HG02623 (cell line): Measurements from ENCODE around the gene LMTK2.
"Not testable (repeated sequence)": the region's sequence is repeated elsewhere in the genome, so short reads cannot be mapped to it uniquely, and the experiment has no call there.

ENCODE experiments used
- ATAC-seq: cut with Tn5 transposase; IDR thresholded peaks from one replicate; pipeline ENCODE4 v1.9.1; 2021; ENCODE audit warnings: moderate library complexity; ENCODE audit not compliant: unreplicated experiment

LMTK2 gene

DNA sequence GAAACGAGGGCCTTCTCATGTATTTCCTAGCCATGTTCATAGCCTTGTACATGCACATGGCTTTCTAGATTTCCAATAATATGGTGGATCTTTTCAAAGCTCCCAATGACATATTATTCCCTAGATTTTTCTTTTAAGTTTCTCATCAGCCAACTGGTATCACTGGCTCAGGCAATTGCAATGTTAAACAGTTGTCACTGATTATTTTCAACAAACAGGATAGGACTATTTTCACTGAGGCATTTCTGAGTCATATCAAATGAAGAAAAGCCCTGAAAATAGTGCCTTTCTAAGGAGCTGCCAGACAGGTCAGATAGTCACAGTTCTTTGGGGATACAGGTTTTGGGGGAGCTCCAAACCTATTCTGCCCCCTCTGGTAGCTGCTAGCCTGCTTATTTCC is 4.5 kb upstream of the LMTK2 start:
- no peak for ATAC-seq

DNA sequence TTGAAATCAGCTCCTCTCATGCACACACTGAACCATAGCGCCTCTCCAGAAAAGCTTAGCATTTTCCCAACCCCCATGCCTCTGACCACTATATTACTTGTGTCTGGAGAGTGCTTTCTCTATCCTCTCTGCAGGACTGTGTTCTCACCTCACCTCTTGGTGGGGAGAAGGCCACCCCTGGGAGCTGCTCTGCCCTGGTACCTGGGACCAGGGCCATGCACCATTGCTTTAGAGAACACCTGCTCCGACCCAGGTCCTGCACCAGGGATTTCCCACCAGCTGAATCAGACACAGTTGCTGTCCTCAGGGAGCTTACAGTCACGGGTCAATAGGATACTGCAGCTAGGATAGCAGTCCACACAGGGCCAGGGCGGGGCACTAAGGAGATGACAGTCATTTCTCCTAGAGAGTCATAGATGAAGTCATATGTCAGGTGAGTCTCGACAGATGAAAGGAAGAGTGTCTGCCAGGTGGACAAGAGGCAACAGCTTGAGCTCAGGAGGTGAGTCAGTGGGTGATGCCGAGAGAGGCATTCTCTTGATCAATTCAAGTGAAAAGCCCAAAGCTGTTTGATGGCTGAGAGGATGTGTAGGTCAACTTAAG is 619 bp upstream of the LMTK2 start:
- ATAC-seq = no peak

DNA sequence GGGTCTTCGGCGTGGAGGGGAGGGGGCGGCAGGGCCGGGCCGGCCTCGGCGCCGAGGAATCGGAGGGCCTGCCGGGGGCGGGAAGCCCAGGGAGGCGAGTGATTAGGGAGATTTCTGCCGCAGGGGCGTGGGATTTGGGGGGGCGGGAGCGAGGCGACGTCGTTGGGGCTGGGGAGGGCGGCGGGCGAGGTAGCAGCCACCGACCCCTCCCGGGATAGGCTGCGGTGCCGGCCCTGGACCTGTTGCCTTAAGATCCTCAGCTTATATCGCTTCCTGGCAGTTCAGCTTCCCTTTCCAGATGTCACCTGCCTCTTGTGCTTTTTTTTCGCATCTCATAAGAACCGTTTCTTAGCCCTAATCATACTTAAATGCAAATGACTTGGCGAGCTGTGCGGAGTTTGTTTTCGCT is 655 bp downstream of the LMTK2 start:
- ATAC-seq = no peak

DNA sequence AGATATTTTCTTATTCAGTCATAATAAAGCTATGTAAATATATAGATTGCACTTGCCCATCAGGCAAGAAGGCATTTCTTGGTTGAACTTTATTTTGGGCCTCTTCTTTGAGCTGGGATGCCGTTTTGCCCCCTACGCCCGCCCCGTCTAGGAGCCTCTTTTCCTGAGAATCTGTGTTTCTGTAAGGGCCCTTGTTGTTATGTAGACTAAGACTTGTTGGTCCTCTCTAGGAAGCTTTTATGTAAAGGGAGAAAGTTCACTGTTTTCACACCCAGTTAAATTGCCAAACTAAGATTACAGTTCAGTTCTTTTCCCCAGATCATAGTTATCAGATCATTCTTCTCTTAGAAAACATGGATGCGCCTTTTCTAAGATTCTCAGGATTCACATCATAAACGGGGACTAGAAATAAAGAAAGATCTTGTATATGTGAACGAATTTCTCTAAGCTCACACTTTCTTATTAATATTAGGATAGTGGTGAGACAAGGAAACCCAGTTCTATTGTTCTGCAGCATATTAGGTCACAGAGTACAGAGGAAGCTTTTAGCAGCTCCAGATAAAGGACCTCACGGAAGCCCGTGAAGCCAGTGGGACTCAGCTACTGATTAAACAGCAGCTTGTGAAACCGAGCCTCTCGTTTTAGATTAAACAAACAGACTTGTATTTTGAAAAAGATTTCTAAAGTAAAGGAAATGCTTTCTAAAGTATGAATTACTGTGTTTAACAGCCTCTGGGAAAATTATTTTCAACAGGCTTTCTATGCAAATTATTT is 3.8 kb downstream of the LMTK2 start:
- no peak for ATAC-seq

DNA sequence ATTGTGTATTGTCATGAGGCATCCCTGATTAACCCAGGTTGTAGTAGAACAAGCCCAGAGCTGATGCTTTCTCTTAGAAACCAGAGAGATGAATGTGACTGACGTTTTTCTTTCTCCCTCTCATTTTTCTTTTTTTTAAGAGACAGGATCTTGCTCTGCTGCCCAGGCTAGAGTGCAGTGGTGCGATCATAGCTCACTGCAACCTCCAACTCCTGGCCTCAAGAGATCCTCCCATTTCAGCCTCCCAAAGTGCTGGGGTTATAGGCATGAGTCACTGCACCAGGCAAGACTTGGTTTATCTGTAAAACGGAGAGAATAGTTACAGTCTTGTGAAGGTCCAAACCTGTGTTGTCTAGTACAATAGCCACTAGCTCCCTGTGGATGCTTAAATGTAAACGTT is 5.4 kb downstream of the LMTK2 start:
- no peak for ATAC-seq

DNA sequence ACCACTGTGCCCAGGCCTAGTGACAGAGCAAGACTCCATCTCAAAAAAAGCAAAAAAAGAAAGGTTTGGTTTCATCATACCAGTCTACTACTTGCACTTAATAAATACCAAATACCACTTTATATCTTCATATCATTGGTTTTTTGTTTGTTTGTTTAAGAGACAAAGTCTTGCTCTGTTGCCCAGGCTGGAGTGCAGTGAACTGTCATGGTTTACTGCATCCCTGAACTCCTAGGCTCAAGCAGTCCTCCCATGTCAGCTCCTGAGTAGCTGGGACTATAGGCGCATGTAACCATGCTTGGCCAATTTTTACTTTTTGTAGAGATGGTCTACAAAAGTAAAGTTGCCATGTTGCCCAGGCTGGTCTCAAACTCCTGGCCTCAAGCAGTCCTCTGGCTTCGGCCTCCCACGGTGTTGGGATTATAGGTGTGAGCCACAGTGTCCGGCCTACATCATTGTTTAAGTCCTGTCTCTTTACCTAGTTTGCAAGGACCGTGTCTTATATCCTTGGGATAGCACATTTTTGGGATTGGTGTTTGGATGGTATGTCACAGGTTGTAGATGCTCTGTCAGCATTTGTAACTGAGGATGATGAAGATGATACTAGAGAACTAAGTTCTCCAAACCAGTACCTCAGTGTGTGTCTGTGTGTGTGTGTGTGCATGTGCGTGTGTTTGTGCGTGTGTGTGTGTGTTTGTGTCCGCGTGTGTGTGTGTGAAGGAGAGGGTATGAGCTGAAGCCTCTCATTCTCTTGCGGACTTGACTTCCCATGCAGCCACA is 9.3 kb downstream of the LMTK2 start:
- ATAC-seq = no peak

DNA sequence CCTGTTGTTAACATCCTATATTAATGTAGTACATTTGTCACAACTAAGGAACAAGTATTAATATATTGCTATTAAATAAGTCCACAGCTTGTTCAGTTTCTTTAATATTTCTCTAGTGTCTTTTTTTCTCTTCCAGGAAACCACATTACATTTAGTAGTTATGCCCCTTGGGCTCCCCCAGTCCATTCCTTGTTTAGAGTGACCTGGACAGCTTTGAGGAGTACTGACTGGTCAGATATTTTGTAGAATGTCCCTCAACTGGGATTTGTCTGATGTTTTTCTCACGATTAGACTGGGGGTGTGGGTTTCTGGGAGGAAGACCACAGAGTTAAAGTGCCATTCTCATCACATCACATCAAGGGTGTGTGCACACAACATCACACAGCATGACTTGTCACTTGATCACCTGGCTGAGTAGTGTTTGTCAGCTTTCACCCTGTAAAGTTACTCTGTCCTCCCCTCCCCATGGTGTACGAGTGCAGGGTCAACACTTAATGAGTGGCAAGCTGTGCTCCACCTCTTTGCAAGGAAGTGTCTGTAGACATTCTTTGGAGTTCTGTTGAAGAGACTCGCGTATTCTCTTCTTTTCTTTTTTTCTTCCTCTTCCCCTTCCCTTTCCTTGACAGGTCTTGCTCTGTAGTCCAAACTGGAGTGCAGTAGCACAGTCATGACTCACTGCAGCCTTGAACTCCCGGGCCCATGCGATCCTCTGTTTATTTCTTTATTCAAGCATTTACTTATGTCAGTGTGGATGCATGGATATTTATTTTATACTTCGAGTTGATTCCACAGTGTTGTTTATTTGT is 10.2 kb downstream of the LMTK2 start:
- no peak for ATAC-seq

DNA sequence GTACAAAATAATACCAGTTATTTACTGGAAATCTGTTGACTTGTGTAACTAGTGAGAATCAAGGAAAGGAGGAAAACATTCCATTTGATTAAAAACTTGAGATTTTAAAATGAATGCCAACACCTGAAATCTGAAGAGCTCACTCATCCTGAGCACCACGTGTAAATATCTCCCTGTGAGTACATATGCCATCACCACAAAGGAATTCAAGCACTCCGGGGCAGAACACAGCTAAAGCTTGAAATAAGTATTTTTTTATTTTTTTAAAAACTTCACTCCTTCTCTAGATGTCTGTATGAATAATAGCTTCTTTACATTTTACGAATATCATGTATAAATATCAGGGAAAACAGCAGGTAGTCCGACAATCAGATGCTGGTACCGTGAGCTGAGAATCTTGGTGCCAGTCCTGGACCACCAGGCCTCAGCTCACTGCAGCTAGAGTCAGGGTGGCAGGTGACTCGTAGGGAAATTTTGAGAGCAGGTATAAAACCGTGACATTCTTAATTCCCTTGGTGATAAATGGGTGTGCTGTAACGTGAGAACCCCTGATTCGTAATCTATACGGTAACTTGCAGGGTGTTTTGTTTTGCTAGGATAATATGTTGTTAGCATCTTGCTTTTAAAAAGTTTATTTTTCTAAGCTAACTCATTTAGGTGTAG is 12.7 kb downstream of the LMTK2 start:
- no peak for ATAC-seq

DNA sequence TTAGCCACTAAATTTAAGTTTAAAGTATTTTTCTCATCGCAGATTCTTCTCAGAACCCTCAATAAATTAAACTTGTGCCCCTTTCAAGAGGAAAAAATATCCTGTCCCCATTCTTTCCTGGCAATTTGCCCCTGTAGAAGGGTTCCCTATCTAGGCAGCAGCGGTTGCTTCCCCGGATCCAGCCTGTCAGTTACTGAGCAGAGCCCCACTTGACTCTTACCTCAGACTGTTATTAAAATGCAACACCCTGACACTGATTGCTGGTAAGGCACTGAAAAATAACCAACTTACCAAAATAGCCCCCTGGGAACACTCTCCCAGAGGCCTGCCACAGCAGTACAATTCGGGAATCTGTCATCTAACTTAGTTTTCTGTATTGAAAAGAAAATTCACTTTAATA is 13.9 kb downstream of the LMTK2 start:
- ATAC-seq = no peak

DNA sequence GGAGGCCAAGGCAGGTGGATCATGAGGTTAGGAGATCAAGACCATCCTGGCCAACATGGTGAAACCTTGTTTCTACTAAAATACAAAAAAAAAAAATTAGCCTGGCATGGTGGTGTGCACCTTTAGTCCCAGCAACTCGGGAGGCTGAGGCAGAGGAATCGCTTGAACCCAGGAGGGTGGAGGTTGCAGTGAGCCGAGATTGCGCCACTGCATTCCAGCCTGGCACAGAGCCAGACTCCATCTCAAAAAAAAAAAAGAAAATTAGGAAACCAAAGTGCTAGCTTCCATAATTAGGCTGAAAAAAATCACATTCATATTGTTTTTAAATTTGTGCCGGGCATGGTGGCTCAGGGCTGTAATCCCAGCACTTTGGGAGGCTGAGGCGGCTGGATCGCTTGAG is 14.7 kb downstream of the LMTK2 start:
- ATAC-seq = not testable (repeated sequence)

DNA sequence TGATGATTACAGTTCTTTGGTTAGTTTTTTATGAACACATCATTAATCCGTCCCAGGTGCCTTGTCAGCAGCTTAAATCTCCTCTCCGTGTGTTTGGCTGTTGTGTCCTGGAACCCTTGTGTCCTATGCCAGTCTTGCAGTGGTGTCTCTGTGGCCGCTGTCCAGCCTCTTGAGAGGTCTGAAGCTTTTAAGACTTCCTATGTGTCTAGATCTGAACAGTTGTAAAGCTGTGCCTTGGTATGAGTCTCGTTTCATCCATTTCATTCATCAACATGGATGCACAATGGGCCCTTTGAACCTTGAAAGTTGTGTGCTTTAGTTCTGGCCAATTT is 16.7 kb downstream of the LMTK2 start:
- ATAC-seq = no peak

DNA sequence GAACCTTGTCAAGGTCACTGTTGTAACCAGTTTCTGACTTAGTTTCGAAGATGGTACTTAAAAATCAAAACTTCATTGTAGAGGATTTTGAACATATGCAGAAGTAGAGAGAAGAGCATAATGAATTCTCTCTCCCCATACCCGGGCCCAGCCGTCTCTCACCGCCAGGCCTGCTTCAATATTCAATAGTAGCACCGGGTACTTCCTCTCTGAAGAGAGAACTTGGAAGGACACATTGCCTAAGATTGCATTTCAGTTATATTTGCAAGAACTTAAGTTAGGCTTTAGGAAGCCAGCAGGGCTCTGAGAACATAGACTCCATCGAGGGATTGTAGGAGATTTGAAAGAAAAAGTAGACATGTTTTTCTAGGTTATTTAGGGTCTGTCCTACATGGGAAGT is 19.1 kb downstream of the LMTK2 start:
- ATAC-seq = no peak

DNA sequence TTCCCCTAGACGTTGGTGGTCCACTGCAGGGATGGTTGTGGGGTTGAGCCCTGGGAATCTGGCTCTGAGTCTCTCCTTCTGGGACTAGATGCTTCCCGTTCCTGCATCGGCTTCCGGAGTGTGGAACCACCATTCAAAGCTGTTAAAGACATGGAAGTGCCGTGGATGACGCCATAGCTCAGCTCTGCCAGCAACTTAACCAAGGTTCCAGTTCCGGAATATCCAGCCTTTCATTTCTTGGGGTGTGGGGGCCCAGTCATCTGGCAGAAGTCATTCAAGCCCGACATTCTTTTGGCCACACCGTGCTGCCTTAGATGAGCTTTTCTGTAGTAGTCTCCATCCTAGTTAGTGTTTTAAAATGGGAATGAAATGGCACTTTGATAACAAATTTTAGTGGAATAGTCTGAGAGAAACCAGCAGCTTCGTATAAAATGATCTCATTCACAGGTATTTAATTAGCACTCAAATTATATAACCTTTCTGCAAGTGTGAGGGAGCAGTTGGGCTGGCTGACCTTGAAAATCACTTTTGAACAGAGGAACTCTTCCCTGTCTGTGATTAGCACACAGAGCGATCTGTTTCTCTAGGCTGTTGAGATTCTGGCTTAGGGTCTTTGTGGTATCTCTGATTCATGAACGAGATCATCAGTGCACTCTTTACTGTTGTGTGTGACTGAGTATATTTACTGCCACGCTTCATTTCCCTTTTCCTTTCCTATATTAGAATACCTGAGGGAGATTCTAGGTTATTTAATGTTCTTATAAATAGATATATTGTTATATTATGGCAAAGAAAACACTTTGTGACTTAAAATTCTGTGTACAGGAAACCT is 19.9 kb downstream of the LMTK2 start:
- no peak for ATAC-seq

DNA sequence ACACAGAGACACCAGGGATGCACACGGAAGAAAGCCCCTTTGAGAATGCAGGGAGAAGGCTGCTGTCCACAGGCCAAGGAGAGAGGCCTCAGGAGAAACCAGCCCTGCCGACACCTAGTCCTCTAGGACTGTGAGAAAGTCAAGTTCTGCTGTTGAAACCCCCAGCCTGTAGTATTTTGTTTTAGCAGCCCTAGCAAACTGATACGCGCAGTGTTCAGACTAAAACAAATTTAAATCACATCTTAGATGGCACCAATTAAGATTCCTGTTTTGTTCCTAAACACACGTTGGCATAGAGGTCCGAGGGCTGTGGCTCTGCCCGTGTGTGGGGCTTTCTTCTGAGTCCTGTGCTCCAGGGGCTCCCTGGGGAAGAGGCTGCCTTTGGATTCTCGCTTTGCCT is 21.7 kb downstream of the LMTK2 start:
- no peak for ATAC-seq

DNA sequence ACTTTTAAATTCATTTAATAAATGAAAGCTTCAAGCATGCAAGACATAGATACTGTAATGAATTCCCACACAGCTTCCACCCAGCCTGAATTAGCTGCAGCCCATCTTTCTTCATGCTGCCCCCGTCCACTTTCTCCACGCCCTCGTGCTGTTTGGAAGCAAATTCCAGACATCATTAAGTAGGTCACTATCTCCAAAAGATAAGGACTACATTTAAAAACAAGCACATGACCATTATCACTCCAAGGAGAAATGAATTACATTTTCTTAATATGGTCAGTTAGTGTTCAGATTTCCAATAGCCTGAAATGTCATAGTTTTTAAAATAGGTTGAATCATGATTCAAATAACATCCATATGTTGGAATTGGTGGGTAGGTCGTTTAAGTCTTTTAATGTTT is 24.3 kb downstream of the LMTK2 start:
- ATAC-seq = no peak

DNA sequence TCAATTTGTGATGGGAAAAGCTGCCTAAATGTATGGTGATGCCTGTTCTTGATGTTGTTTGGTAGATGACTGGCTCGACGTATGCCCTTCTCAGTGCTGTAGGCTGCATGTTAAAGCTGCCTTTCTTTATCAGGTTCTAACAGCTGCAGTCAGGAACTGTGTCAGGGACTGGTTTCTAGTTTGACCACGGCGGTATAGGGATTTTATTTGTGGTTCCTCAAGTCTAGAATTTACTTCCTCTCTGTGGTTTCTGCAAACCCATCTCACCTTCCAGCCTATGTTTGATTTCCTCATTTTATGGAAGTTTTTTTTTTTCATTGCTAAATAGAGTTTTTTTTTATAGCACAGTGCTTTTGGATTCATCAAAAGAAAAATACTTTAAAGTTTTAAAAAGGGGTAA is 26.5 kb downstream of the LMTK2 start:
- ATAC-seq = peak; percentile 75

DNA sequence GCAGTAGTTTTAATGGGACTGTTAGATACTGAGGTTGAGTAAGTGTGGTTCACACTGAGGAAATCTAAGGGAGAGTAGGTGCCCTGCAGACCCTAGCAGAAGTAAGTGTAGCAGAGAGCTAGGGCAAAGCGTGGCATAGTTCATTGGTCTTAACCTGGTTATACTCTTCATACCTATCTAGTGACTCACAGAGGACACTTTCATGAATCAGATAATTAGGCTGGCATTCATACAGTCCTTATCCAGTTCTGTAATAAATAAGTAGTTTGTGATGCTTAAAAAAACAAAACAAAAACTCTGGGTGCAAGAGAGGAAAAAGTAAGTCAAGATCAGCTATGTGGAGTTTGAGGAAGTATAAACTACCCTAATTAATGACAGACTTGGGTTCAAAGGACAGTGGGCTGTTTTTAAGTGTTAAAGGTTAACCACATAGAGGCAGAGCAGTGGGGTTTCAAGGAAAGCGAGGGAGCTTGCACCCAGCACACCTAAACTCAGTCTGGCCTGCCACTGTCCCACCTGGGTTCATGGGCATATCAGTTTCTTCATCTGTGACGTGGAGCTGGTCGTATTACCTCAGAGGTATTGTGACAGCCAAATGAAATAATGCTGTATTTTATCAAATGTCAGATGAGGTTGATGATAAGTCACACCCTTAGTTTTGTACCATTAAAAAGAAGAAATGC is 27.1 kb downstream of the LMTK2 start:
- ATAC-seq = peak; percentile 11

DNA sequence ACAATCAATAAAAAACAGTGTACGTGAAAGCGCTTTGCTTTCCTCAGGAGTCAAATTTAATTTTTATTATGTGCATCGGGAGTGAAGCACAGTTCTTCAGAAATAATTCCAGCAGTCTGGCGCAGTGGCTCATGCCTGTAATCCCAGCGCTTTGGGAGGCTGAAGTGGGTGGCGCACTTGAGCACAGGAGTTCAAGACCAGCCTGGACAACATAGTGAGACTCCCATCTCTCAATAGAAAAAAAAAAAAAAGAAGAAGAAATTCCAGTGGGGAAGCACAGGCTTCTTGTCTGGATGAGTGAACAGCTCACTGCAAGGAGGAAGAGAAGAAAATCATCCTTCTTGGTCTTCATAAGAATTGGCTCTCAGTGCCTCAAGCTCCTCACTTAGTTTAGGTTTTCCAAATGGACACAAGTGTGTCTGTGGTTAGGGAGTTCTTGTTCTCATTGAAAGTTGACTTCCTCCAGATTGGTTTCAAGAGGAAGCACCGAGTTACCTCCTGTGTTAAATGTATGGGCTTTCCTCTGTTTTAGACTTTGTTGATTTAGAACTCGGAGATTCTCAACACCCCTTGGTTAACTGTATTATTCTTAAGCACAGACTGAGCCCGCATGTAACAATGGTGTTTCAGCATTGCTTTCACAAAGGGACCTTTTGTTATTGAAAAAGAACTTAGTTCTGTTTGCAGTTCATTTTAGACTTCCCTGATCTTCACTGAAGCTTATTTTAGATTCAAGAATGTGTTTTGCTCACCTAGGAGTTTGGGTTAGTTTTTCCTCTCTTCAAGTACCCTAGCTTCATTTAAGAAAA is 28.0 kb downstream of the LMTK2 start:
- no peak for ATAC-seq

DNA sequence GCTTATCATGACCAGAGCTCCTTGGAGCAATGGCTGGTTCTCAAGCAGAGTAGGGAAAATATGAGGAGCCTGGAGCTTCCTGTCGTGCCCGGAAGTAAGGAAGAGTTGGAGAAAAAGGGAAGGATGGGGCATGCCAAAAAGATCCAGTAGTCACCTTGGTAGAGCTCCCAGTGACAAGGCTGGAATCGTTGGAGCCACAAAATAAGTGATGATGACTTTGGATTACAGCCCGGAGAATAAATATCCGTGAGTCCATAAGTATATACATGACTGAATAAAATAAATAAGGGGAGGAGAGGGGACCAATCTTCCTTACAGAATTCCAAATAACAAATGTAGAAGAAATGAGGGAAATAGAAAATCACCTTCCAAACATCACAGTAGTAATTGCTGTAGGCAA is 29.3 kb downstream of the LMTK2 start:
- ATAC-seq = no peak
